Measurements from ENCODE around the gene ETV5.
A peak's percentile ranks its signal among the peaks of the same experiment; 100 is the strongest.

ETV5 gene

GRCh38 chr3:186070996-186071395 is 37.9 kb downstream of the ETV5 start:
- TF ChIP-seq ZNF529 (tag by site-specific recombination; IDR thresholded peaks at IDR 0.05; ENCODE audit: insufficient replicate concordance) (no peak), ZNF692 (tag by site-specific recombination; IDR thresholded peaks at IDR 0.05) (no peak), ZNF426 (tag by site-specific recombination; IDR thresholded peaks at IDR 0.05) (no peak), ZIC2 (tag by site-specific recombination; IDR thresholded peaks at IDR 0.05) (no peak), ZNF654 (tag by site-specific recombination; IDR thresholded peaks at IDR 0.05; ENCODE audit: low read depth) (no peak)
- Histone ChIP-seq H3K4me3 (ENCODE audit: low read depth, low read length) (no peak overlapping the region), H3K4me1 (ENCODE audit: control insufficient read depth, insufficient read depth, low read length) (no peaks in the 10 kb centered on the region), H3K36me3 (ENCODE audit: control insufficient read depth in 2 of 2, insufficient read depth in 1 of 2, low read length in 2 of 2) (no peaks in the 10 kb centered on the region), H3K9me3 (ENCODE audit: control insufficient read depth, insufficient read depth, low read depth, low read length) (no peaks in the 10 kb centered on the region), H3K27ac (ENCODE audit: extremely low read depth, low read depth, low read length) (no peak overlapping the region)
- POLR2A ChIA-PET, result no interaction called here
- CTCF ChIA-PET, result no interaction called here

- Histone ChIP-seq H3K4me1 (ENCODE audit: control insufficient read depth, insufficient read depth, low read length) (no peaks in the 10 kb centered on the region), H3K9me3 (ENCODE audit: control insufficient read depth, insufficient read depth, low read depth, low read length) (no peaks in the 10 kb centered on the region), H3K4me3 (ENCODE audit: low read depth, low read length) (no peak overlapping the region), H3K27ac (ENCODE audit: extremely low read depth, low read depth, low read length) (no peak overlapping the region), H3K36me3 (ENCODE audit: control insufficient read depth in 2 of 2, insufficient read depth in 1 of 2, low read length in 2 of 2) (no peaks in the 10 kb centered on the region)
- POLR2A ChIA-PET, result no interaction called here
- CTCF ChIA-PET, result no interaction called here
- TF ChIP-seq WT1 (tag by site-specific recombination; IDR thresholded peaks at IDR 0.05), result peak; percentile 36; the same call in 1 of the 2 replicates
- TF ChIP-seq ZNF221 (tag by site-specific recombination; IDR thresholded peaks at IDR 0.05; ENCODE audit: borderline replicate concordance), result no peak
Observed at GRCh38 chr3:186070550-186070949, 38.3 kb downstream of the ETV5 start.

GRCh38 chr3:186070133-186070532 is 38.8 kb downstream of the ETV5 start:
- Histone ChIP-seq H3K36me3 (ENCODE audit: control insufficient read depth in 2 of 2, insufficient read depth in 1 of 2, low read length in 2 of 2) (peaks cover 0 to 3% of the 10 kb centered on the region in 2 experiments; a peak in 1 of 3 replicates), H3K4me1 (ENCODE audit: control insufficient read depth, insufficient read depth, low read length) (no peaks in the 10 kb centered on the region), H3K4me3 (ENCODE audit: low read depth, low read length) (no peak overlapping the region), H3K9me3 (ENCODE audit: control insufficient read depth, insufficient read depth, low read depth, low read length) (no peaks in the 10 kb centered on the region), H3K27ac (ENCODE audit: extremely low read depth, low read depth, low read length) (no peak overlapping the region)
- ChIA-PET POLR2A (no interaction called here), CTCF (no interaction called here)
- no peak for TF ChIP-seq ZNF514 (tag by site-specific recombination; IDR thresholded peaks at IDR 0.05)

- ChIA-PET CTCF (no interaction called here), POLR2A (no interaction called here)
- peak; percentile 22; the same call in 1 of the 2 replicates for TF ChIP-seq ZNF362 (tag by site-specific recombination; IDR thresholded peaks at IDR 0.05)
- no peak for TF ChIP-seq ZBTB8A (tag by site-specific recombination; IDR thresholded peaks at IDR 0.05)
- H3K27ac ChIP-seq (ENCODE audit: extremely low read depth, low read depth, low read length), result no peak overlapping the region
- no peaks in the 10 kb centered on the region for H3K4me1 ChIP-seq (ENCODE audit: control insufficient read depth, insufficient read depth, low read length)
- H3K4me3 ChIP-seq (ENCODE audit: low read depth, low read length), result no peak overlapping the region
- H3K9me3 ChIP-seq (ENCODE audit: control insufficient read depth, insufficient read depth, low read depth, low read length), result no peaks in the 10 kb centered on the region
- H3K36me3 ChIP-seq (ENCODE audit: control insufficient read depth in 2 of 2, insufficient read depth in 1 of 2, low read length in 2 of 2), result peaks cover 0 to 7% of the 10 kb centered on the region in 2 experiments; a peak in 1 of 3 replicates
Observed at GRCh38 chr3:186069199-186069598, 39.7 kb downstream of the ETV5 start.

GRCh38 chr3:186068243-186068552 is 40.7 kb downstream of the ETV5 start:
- no peak overlapping the region for H3K27ac ChIP-seq (ENCODE audit: extremely low read depth, low read depth, low read length)
- no peaks in the 10 kb centered on the region for H3K9me3 ChIP-seq (ENCODE audit: control insufficient read depth, insufficient read depth, low read depth, low read length)
- POLR2A ChIA-PET, result no interaction called here
- no peaks in the 10 kb centered on the region for H3K4me1 ChIP-seq (ENCODE audit: control insufficient read depth, insufficient read depth, low read length)
- CTCF ChIA-PET, result interaction anchor here (0.5 kb wide), 1 partner anchor 306 kb away, joined by 3 read pairs; no protein-coding TSS in a partner anchor
- H3K4me3 ChIP-seq (ENCODE audit: low read depth, low read length), result no peak overlapping the region
- peaks cover 0 to 7% of the 10 kb centered on the region in 2 experiments; a peak in 1 of 3 replicates for H3K36me3 ChIP-seq (ENCODE audit: control insufficient read depth in 2 of 2, insufficient read depth in 1 of 2, low read length in 2 of 2)
- no peak for TF ChIP-seq ZNF112 (tag by site-specific recombination; IDR thresholded peaks at IDR 0.05)
- TF ChIP-seq ZNF488 (tag by site-specific recombination; IDR thresholded peaks at IDR 0.05), result no peak
- no peak for TF ChIP-seq ZNF660 (tag by site-specific recombination; IDR thresholded peaks at IDR 0.05)
- no peak for TF ChIP-seq KLF9 (tag by site-specific recombination; IDR thresholded peaks at IDR 0.05; ENCODE audit: low read depth)
- no peak for TF ChIP-seq ZFP41 (tag by site-specific recombination; IDR thresholded peaks at IDR 0.05; ENCODE audit: borderline replicate concordance)
- no peak for TF ChIP-seq ZNF416 (tag by site-specific recombination; IDR thresholded peaks at IDR 0.05)
- TF ChIP-seq ZNF350 (tag by site-specific recombination; IDR thresholded peaks at IDR 0.05), result no peak
- no peak for TF ChIP-seq ZNF19 (tag by site-specific recombination; IDR thresholded peaks at IDR 0.05; ENCODE audit: low read depth)
- no peak for TF ChIP-seq ZNF138 (tag by site-specific recombination; IDR thresholded peaks at IDR 0.05; ENCODE audit: borderline replicate concordance)
- TF ChIP-seq ZNF704 (tag by site-specific recombination; IDR thresholded peaks at IDR 0.05), result no peak
- no peak for TF ChIP-seq ZNF645 (tag by site-specific recombination; IDR thresholded peaks at IDR 0.05)
